Breast epithelium (tissue), 4 donors: Measurements from ENCODE around the gene CTSC. TPM values are rescaled to one million over a fixed set of nuclear protein-coding genes. Genes with fewer than 3 reads are reported as not detected.

Source experiments
- DNase-seq, 2 donors: peaks; one replicate each; pipeline ENCODE4 v3.0.0-alpha.2; 2019; ENCODE audit warnings: low spot score in 2 of 2
- H3K27ac ChIP-seq, 2 donors: fragments of 200-600 bp; sonication (generic) in 1 of 2; one replicate each; pipeline ENCODE4 v1.5.1; 2016 to 2019; ENCODE audit warnings: mild to moderate bottlenecking in 1 of 2
- H3K27me3 ChIP-seq, 2 donors: fragments of 200-600 bp; sonication (generic) in 1 of 2; one replicate each; pipeline versions ENCODE4 v1.5.1 to v1.6.0; 2017 to 2019; ENCODE audit warnings: control low read depth in 1 of 2, mild to moderate bottlenecking in 1 of 2
- H3K36me3 ChIP-seq: fragments of 200-600 bp; one replicate; pipeline ENCODE4 v1.5.1; 2019
- H3K4me1 ChIP-seq, 2 donors: fragments of 200-600 bp; sonication (generic); one replicate each; pipeline ENCODE4 v1.5.1; 2016 to 2019; ENCODE audit warnings: control low read depth in 1 of 2
- H3K4me3 ChIP-seq, 3 donors: fragments of 200-600 bp; sonication (generic); 1 replicate in 2 of 3; 2 replicates in 1 of 3; pipeline ENCODE4 v1.5.1; 2016 to 2019; ENCODE audit warnings: mild to moderate bottlenecking in 3 of 3, moderate library complexity in 2 of 3
- H3K9me3 ChIP-seq, 2 donors: fragments of 200-600 bp; sonication (generic) in 1 of 2; one replicate each; pipeline ENCODE4 v1.5.1; 2016 to 2019; ENCODE audit warnings: control low read depth in 1 of 2
- POLR2A ChIP-seq: fragments of 450-650 bp; IDR thresholded peaks from one replicate; pipeline ENCODE4 v1.6.1; 2016; ENCODE audit warnings: antibody characterized with exemption, mild to moderate bottlenecking, moderate library complexity
- POLR2AphosphoS5 ChIP-seq, 3 donors: sonication (generic); formaldehyde crosslinking; IDR thresholded peaks; one replicate each; pipeline ENCODE4 v1.6.1; 2017; ENCODE audit warnings: antibody characterized with exemption in 3 of 3
- intact Hi-C: fragments of 100-400 bp; cut with DNase I; formaldehyde crosslinking; loops from one replicate; pipeline ENCODE4 v1.15.1; 2023; ENCODE audit warnings: low total_unique reads
- total RNA-seq, 3 donors: library from RNA; depleted of rRNA; stranded (reverse); fragments of >200 nt; gene quantifications; one replicate each; pipeline ENCODE4 v1.1.0, GENCODE V29; 2016
- TF ChIP-seq, protein P1 (sequence below), 3 donors: fragments of 450-650 bp; IDR thresholded peaks; one replicate each; pipeline ENCODE4 v1.5.1; 2016 to 2017; ENCODE audit warnings: antibody characterized with exemption in 3 of 3, mild to moderate bottlenecking in 3 of 3, moderate library complexity in 3 of 3

The CTSC gene
- total RNA-seq, 3 donors from 2014 or later, result 56.0 to 103 (median 64.1) TPM

DNA sequence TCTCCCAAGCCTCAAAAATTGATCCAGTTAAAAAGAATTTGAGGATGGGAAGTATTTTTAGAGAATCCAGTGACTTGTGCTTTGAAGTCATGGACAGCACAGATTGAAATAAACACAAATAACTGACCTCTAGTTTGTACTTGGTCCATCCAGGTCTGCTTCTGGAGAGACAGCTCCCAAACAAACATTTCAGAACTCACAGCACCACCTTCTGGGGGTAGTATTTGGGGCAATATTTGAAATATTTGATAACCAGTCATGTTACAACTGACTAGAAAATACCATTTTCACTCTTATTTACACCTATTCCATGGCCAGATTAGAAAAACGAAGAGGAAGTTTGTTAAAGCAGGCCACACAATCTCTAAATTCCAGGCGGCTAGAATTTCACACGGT lies 56.2 kb downstream of the CTSC start:
- peaks cover 0 to 5% of the 10 kb centered on the region in 2 donors for H3K4me1 ChIP-seq
- H3K4me3 ChIP-seq, result no peak overlapping the region
- no peaks in the 10 kb centered on the region for H3K36me3 ChIP-seq
- no peaks in the 10 kb centered on the region for H3K9me3 ChIP-seq
- intact Hi-C loops, result no loop called here
- TF ChIP-seq POLR2A (no peak), POLR2AphosphoS5 (IDR thresholded peaks at IDR 0.05) (no peak)
- TF ChIP-seq, protein P1, sequence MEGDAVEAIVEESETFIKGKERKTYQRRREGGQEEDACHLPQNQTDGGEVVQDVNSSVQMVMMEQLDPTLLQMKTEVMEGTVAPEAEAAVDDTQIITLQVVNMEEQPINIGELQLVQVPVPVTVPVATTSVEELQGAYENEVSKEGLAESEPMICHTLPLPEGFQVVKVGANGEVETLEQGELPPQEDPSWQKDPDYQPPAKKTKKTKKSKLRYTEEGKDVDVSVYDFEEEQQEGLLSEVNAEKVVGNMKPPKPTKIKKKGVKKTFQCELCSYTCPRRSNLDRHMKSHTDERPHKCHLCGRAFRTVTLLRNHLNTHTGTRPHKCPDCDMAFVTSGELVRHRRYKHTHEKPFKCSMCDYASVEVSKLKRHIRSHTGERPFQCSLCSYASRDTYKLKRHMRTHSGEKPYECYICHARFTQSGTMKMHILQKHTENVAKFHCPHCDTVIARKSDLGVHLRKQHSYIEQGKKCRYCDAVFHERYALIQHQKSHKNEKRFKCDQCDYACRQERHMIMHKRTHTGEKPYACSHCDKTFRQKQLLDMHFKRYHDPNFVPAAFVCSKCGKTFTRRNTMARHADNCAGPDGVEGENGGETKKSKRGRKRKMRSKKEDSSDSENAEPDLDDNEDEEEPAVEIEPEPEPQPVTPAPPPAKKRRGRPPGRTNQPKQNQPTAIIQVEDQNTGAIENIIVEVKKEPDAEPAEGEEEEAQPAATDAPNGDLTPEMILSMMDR (IDR thresholded peaks at IDR 0.05), result no peak
- DNase-seq, result no peak
- no peaks in the 10 kb centered on the region for H3K27me3 ChIP-seq
- H3K27ac ChIP-seq, result no peak overlapping the region

DNA sequence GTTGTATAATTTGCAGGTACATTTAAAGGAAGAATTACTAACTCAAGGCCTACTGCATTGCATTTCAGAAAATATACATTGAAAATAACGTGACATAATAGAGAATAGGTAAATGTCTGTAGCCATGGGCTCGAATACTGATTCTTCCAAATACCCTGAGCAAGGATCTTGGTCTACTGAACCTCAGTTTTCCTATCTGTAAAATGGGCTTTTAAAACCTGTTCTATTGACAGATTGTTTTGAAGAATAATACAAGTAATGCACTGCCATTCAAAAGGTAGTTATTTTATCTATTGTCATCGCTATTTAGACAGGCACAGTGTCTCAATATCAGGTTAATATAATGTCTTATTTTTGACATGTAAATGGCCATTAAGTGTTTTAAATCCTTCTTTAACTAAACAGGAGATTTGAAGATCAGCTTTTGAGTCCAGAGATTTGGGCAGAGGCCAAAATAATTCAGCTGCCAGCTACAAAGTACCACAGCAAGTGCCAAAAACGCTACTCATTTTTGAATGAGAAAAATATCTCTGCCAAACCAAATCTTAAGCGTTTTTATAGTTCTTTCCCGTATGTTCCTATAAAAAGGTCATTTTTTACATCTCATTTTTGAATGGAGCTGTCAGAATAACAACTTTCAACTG lies 56.7 kb downstream of the CTSC start:
- no peak overlapping the region for H3K27ac ChIP-seq

DNA sequence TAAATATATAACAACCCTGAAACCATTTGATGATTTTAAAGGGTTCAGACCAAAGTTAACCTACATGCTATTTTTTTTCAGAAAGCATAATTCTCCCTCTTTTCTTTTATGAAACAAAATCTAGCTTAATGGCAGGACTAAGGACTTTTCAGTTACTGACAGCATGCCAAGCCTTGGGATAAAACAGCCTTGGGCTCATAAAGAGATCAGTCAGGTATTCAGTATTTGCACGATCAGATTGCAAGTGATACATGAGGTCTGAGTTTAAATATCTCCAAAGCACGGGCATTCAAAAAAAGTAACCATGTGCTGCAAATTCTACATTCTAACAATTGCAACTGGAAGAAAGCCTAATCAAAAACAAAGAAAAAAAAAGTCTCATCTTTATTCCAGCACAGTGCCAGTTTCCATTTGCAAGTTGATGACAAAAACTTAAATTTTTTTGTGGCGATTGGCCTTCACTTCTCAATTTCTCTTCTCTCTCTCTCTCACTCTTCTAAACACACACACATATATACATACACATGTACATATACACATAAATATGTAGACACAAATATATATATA lies 60.1 kb downstream of the CTSC start:
- H3K27me3 ChIP-seq, result no peaks in the 10 kb centered on the region
- intact Hi-C loops, result no loop called here

More for the DNA sequence above, 56.7 kb downstream of the CTSC start:
- H3K4me1 ChIP-seq, result peaks cover 0 to 5% of the 10 kb centered on the region in 2 donors
- no peaks in the 10 kb centered on the region for H3K9me3 ChIP-seq
- no peaks in the 10 kb centered on the region for H3K27me3 ChIP-seq
- no peak for DNase-seq
- no peaks in the 10 kb centered on the region for H3K36me3 ChIP-seq
- TF ChIP-seq, protein P1 (IDR thresholded peaks at IDR 0.05), result no peak
- TF ChIP-seq POLR2A (no peak), POLR2AphosphoS5 (IDR thresholded peaks at IDR 0.05) (no peak)
- H3K4me3 ChIP-seq, result no peak overlapping the region
- intact Hi-C loops, result no loop called here

DNA sequence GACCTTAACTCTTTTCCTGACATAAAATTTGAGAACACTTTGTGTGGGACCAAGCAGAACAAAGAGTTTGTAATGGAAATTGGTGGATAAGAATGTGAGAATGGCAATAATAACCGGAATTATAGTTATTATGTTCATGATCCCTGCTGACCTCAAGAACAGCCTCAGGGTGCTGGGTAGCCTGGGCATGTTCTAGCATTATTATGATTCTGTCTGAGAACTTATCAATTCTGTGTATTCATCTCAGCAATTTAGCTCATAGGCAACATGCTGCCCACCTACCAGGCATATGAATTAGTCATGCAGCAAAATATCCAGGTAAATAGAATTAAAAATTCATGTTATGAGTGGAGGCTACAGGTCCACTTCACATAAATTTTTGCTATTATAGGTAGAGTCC lies 61.9 kb downstream of the CTSC start:
- no peaks in the 10 kb centered on the region for H3K4me1 ChIP-seq
- no peaks in the 10 kb centered on the region for H3K36me3 ChIP-seq
- TF ChIP-seq, protein P1 (IDR thresholded peaks at IDR 0.05), result no peak
- TF ChIP-seq POLR2A (no peak), POLR2AphosphoS5 (IDR thresholded peaks at IDR 0.05) (no peak)
- no peaks in the 10 kb centered on the region for H3K27me3 ChIP-seq
- no peaks in the 10 kb centered on the region for H3K9me3 ChIP-seq
- no peak overlapping the region for H3K27ac ChIP-seq
- intact Hi-C loops, result no loop called here
- no peak overlapping the region for H3K4me3 ChIP-seq
- no peak for DNase-seq

More for the DNA sequence above, 60.1 kb downstream of the CTSC start:
- Histone ChIP-seq H3K9me3 (no peaks in the 10 kb centered on the region), H3K4me1 (peaks cover 0 to 5% of the 10 kb centered on the region in 2 donors), H3K4me3 (no peak overlapping the region), H3K27ac (no peak overlapping the region), H3K36me3 (no peaks in the 10 kb centered on the region)
- no peak for DNase-seq
- TF ChIP-seq, protein P1 (IDR thresholded peaks at IDR 0.05), result no peak
- TF ChIP-seq POLR2AphosphoS5 (IDR thresholded peaks at IDR 0.05) (no peak), POLR2A (no peak)

DNA sequence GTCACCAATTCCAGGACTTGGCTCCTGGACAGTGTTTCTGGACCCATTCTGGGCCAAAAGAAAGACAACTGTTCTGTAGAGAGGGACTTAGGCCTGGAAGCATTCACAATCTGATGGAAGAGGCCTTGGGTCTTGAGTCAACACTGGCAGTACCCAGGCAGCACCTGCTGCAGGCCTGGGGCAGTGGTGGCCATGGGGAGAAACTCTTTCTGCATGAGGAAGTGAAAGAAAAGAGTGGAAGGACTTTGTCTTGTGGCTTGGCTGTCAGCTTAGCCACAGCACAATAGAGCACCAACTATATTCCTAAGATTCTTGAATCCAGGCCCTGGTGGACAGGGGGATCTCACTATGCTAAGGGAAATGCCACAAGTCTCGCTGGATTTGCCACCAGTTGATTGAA lies 70.6 kb downstream of the CTSC start:
- DNase-seq, result no peak
- H3K4me1 ChIP-seq, result no peaks in the 10 kb centered on the region
- no peak overlapping the region for H3K4me3 ChIP-seq
- H3K36me3 ChIP-seq, result no peaks in the 10 kb centered on the region
- no peaks in the 10 kb centered on the region for H3K9me3 ChIP-seq
- H3K27ac ChIP-seq, result no peak overlapping the region
- TF ChIP-seq, protein P1 (IDR thresholded peaks at IDR 0.05), result no peak
- TF ChIP-seq POLR2A, result no peak
- no peak for TF ChIP-seq POLR2AphosphoS5 (IDR thresholded peaks at IDR 0.05)
- no peaks in the 10 kb centered on the region for H3K27me3 ChIP-seq
- intact Hi-C loops, result no loop called here
